Measurements from ENCODE around the gene SURF2.

DNA sequence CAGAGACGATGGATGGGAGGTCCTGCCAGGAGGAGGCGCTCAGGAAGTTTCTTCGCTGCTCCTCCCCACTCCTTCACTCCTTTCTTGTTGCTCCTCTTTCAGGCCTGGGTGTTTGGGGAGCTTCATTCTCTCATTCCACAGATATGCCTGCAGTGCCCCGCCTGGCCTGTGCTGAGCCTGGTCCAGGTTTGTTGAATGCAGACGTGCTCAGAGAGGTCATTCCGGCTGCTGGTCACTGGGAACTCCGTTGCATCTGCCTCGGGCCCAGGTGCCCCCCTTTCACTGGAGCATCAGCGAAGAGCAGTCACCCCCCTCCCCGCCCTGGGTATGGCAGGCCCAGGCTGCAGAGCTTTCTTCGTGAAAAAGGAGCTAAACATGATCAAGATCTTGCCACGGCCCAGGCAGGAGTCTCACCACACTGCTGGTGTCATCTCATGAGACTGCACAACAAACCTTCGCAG lies 35.9 kb upstream of the SURF2 start:
- TF ChIP-seq POLR2A (IDR thresholded peaks at IDR 0.05) (no peak), POLR2AphosphoS5 (IDR thresholded peaks at IDR 0.05) (no peak), CTCF (IDR thresholded peaks at IDR 0.05) (no peak)
